Astrocyte of the cerebellum (primary cell): Measurements from ENCODE around the gene ZNF324.
"Not testable (repeated sequence)": the region's sequence is repeated elsewhere in the genome, so short reads cannot be mapped to it uniquely, and the experiment has no call there.

ENCODE experiments used
- DNase-seq: peaks from one replicate; pipeline ENCODE4 v3.0.0-alpha.2; 2011; ENCODE audit warnings: low read depth
- H3K4me3 ChIP-seq: 2 replicates; pipeline ENCODE4 v1.5.1; 2011; ENCODE audit warnings: mild to moderate bottlenecking, low read depth, low read length, moderate library complexity
- CTCF ChIP-seq: IDR thresholded peaks from 2 replicates; pipeline ENCODE4 v1.5.1; 2012; ENCODE audit warnings: low read length, low read depth, moderate library complexity, mild to moderate bottlenecking; ENCODE audit errors: missing control alignments
- in situ Hi-C: cut with HindIII; loops from 2 replicates; pipeline ENCODE4 v1.10.0; 2017; ENCODE audit warnings: low sequenced_read_pairs

Gene ZNF324

DNA sequence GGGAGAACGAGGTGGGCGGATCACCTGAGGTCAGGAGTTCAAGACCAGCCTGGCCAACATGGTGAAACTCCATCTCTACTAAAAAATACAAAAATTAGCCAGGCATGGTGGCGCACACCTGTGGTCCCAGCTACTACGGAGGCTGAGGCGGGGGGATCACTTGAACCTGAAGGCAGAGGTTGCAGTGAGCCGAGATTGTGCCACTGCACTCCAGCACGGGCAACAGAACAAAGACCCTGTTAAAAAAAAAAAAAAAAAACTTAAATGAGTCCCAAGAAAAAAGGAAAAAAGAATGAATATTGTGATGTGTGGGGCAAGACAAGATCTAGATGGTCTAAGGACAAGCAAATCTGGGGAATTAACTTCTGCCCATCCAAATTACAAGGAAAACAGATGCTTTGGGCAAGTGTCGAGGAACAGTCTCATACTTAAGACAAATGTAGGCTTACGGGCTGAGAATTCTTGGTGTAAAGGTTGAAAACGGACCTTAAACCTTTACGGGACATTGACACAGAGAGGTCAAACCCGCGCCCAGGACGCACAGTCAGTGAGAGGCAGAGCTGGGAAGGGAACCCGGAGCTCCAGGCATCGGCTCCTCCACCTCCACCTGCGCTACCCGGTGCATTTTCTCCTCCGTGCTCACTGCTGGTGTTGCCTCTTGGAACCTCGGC, 656 bp upstream of the ZNF324 start:
- H3K4me3 ChIP-seq, result peak overlapping the region; percentile 85
- in situ Hi-C loops, result no loop called here
- no peak for TF ChIP-seq CTCF
- no peak for DNase-seq

GRCh38 chr19:58468216-58468839, 1.4 kb downstream of the ZNF324 start:
- TF ChIP-seq CTCF, result no peak
- no peak for DNase-seq
- in situ Hi-C loops, result no loop called here
- peak overlapping the region; percentile 5 for H3K4me3 ChIP-seq

DNA sequence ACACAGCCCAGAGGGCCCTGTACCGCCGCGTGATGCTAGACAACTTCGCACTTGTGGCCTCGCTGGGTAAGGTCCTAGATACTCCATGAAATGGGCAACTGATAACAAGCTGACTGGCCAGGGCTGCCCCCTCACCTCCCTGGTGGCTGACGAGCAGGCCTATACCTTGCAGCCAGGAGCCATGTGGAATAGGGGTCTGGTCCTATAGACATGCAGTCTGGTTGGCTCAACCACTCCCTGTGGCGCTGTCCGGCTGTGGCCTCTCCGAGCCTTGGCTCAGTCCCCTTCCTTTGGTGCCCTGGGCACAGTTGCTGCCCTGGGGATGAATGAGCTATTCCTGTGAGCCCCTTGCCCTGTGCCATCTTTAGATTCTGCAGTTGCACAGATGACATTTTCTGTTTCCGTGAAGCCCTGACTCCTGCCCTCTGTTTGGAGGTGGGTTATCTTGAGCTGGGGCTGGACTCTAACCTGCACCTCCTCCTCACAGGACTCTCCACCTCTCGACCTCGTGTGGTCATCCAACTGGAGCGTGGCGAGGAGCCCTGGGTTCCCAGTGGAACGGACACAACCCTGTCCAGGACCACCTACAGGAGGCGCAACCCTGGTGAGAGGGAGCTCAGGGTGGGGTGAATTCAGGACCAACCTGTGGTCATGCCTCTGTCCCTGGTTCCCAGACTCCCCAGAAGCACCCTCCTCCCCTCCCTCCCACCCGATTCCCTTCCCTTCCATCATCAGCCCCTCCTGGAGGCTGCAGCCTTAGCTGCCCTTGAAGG, 2.5 kb downstream of the ZNF324 start:
- no peak overlapping the region for H3K4me3 ChIP-seq
- DNase-seq, result no peak
- in situ Hi-C loops, result no loop called here
- TF ChIP-seq CTCF, result no peak

- DNase-seq, H3K4me3 ChIP-seq, in situ Hi-C loops: not testable (repeated sequence)
Observed at GRCh38 chr19:58470837-58471543, 4.1 kb downstream of the ZNF324 start.

GRCh38 chr19:58471736-58472135, 4.9 kb downstream of the ZNF324 start:
- no peak for DNase-seq
- in situ Hi-C loops, result no loop called here
- H3K4me3 ChIP-seq, result no peak overlapping the region
- TF ChIP-seq CTCF, result no peak

- DNase-seq, result no peak
- no peak overlapping the region for H3K4me3 ChIP-seq
- in situ Hi-C loops, result no loop called here
- TF ChIP-seq CTCF, result no peak
Observed at GRCh38 chr19:58473775-58474174, 6.9 kb downstream of the ZNF324 start.
